Brain microvascular endothelial cell (primary cell): ENCODE data around the gene ACAP1.

Experiments used
- DNase-seq: peaks from one replicate; pipeline ENCODE4 v3.0.0-alpha.2; 2020
- H3K27ac ChIP-seq: fragments of 250-450 bp; sonication (Bioruptor Pico); 2 replicates; pipeline ENCODE4 v1.5.1; 2020; ENCODE audit warnings: mild to moderate bottlenecking, moderate library complexity
- H3K27me3 ChIP-seq: fragments of 250-450 bp; sonication (Bioruptor Pico); replicated peaks from 2 replicates; pipeline ENCODE4 v1.5.1; 2020; ENCODE audit warnings: mild to moderate bottlenecking
- H3K36me3 ChIP-seq: fragments of 250-450 bp; sonication (Bioruptor Pico); replicated peaks from 2 replicates; pipeline ENCODE4 v1.5.1; 2020; ENCODE audit warnings: mild to moderate bottlenecking
- H3K4me3 ChIP-seq: 2 replicates; pipeline ENCODE4 v1.5.1; 2011; ENCODE audit warnings: low read depth, mild to moderate bottlenecking, control low read depth, low read length, moderate library complexity
- CTCF ChIP-seq: IDR thresholded peaks from 2 replicates; pipeline ENCODE4 v1.5.1; 2011; ENCODE audit warnings: low read depth, mild to moderate bottlenecking, moderate library complexity, low read length, control low read depth, inconsistent platforms; ENCODE audit errors: missing control alignments
- in situ Hi-C: cut with HindIII; loops from 2 replicates; pipeline ENCODE4 v1.10.0; 2017; ENCODE audit warnings: low sequenced_read_pairs, low pct_ligation_motif_present

Gene ACAP1

DNA sequence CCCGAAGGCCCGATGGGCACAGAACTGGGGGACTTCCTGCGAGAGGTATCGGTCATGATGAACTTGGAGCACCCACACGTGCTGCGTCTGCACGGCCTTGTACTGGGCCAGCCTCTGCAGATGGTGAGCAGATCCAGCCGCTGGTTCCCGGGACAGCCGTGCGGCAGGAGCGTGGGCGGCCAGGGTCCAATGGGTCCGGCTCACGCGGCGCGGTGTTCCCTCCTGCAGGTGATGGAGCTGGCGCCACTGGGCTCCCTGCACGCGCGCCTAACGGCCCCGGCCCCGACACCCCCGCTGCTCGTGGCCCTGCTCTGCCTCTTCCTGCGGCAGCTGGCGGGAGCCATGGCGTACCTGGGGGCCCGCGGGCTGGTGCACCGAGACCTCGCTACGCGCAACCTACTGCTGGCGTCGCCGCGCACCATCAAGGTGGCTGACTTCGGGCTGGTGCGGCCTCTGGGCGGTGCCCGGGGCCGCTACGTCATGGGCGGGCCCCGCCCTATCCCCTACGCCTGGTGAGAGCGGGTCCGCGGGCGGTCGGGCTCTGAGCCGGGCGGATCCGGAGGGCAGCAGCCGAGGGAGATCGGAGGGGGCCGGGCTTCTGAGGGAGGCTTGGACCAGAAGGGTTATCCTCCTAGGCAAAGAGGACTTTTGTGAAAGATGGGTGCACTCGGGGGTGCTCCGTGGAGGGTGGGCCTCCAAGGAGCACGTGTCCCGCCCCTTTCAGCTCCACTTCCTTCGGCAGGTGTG lies 47.6 kb downstream of the ACAP1 start:
- Histone ChIP-seq H3K4me3 (peak overlapping the region; percentile 42), H3K27ac (no peak overlapping the region), H3K27me3 (peaks cover 20% of the 10 kb centered on the region), H3K36me3 (peaks cover 5% of the 10 kb centered on the region)
- no peak for TF ChIP-seq CTCF
- DNase-seq = no peak
- in situ Hi-C loops = no loop called here

DNA sequence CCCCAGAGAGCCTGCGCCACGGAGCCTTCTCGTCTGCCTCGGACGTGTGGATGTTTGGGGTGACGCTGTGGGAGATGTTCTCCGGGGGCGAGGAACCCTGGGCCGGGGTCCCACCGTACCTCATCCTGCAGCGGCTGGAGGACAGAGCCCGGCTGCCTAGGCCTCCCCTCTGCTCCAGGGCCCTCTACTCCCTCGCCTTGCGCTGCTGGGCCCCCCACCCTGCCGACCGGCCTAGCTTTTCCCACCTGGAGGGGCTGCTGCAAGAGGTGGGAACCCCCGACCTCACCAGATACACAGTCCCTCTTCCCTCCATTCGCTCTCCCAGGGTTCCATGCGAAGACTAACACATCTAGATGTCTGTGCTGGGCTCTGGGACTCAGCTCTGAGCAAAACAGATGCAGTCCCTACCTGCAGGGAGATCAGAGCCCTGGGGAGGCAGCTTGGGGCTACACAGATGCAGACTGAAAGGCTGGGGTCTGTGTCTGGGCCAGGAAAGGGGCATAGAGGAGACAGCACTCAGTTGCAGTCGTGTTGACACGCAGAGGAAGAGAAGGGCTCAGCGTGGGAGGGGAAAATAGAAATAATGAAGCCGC lies 48.3 kb downstream of the ACAP1 start:
- no peak for TF ChIP-seq CTCF
- in situ Hi-C loops = no loop called here
- Histone ChIP-seq H3K27ac (no peak overlapping the region), H3K36me3 (peaks cover 11% of the 10 kb centered on the region), H3K27me3 (peaks cover 20% of the 10 kb centered on the region), H3K4me3 (peak overlapping the region; percentile 42)
- no peak for DNase-seq

- Histone ChIP-seq H3K4me3 (no peak overlapping the region), H3K27me3 (no peaks in the 10 kb centered on the region), H3K36me3 (peaks cover 43% of the 10 kb centered on the region), H3K27ac (no peak overlapping the region)
- TF ChIP-seq CTCF = no peak
- in situ Hi-C loops = no loop called here
- DNase-seq = no peak
Observed at GRCh38 chr17:7388856-7389255, 52.5 kb downstream of the ACAP1 start.

DNA sequence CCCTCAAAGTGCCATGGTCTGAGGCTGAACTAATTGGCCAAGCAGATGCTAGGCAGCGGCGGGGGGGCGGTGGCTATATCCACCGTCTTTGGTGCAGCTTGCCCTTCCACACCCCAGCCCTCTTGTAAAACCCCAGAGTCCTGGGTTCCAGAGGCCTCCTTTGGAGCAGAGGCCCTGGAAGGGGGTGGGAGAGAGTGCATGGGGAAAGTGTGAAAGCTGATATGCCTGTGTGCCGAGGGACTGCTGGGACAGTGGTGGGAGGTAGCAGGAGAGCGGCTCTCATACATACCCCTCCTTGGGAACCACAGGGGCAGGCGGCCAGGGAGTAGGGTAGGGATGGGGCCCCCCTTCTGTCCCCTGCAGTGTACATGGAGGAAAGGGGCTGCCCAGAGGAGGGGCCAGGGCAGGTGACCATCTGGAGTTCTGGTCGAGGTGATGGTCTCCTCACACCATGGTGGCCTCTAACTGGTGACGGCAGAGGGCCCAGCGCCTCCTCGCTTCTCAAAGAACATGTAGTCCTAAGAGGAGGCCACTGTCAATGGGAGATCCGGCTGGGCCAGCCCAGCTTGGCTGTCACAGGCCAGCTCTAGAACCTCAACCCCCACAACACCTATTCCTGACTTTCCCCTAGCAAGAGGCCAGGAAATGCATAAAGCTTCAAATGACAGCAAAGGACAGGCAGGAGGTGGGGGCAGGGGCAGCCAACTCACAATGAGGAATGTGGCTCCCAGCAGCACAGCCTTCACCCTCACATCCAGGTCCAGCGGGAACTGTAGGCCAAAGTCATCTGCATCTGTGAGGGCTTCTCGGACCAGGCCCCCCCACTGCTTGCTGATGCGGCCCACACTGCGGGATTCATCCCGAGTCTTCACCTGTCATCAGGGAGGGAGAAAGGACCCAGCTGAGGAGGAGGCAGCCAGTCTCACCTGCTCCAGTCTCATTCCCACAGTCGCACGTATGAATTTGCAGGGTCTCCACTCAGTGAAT lies 53.9 kb downstream of the ACAP1 start:
- no peak for DNase-seq
- no peak for TF ChIP-seq CTCF
- Histone ChIP-seq H3K4me3 (no peak overlapping the region), H3K27ac (no peak overlapping the region), H3K27me3 (no peaks in the 10 kb centered on the region), H3K36me3 (peaks cover 43% of the 10 kb centered on the region)
- in situ Hi-C loops = no loop called here

GRCh38 chr17:7391307-7391706 lies 55.0 kb downstream of the ACAP1 start:
- peaks cover 43% of the 10 kb centered on the region for H3K36me3 ChIP-seq
- TF ChIP-seq CTCF = no peak
- in situ Hi-C loops = no loop called here

More at GRCh38 chr17:7391307-7391706, 55.0 kb downstream of the ACAP1 start:
- Histone ChIP-seq H3K27ac (no peak overlapping the region), H3K4me3 (no peak overlapping the region), H3K27me3 (no peaks in the 10 kb centered on the region)
- DNase-seq = no peak
